WTC11 (cell line): ENCODE results near the gene GIGYF2. TPM values are rescaled to one million over a fixed set of nuclear protein-coding genes. Genes with fewer than 3 reads are reported as not detected.

ENCODE experiments used
- ATAC-seq: fragments of 200-7000 bp; cut with Tn5 transposase; 2 replicates; pipeline ENCODE4 v1.10.0; 2021; ENCODE audit warnings: mild to moderate bottlenecking, moderate library complexity
- CTCF ChIA-PET: fragments of 300-600 bp; sonication (Branson Sonifier 250); formaldehyde crosslinking; loops from one replicate; lab custom pipeline; 2021; ENCODE audit warnings: antibody characterized with exemption; lab: Charles Lee
- POLR2A ChIA-PET: fragments of 350-600 bp; sonication (Branson Sonifier 250); formaldehyde crosslinking; loops from one replicate; lab custom pipeline; 2021; ENCODE audit warnings: antibody characterized with exemption; lab: Charles Lee
- DNase-seq: peaks from one replicate; pipeline ENCODE4 v3.0.0; 2021; ENCODE audit warnings: low spot score
- H3K27ac Mint-ChIP-seq: 2 replicates; pipeline ENCODE4 v1.8.0; 2021; ENCODE audit warnings: mixed read lengths
- H3K27me3 Mint-ChIP-seq: 2 replicates; pipeline ENCODE4 v1.8.0; 2021; ENCODE audit warnings: low read depth, mild to moderate bottlenecking, moderate library complexity, mixed read lengths
- H3K36me3 Mint-ChIP-seq: 2 replicates; pipeline ENCODE4 v1.8.0; 2021; ENCODE audit warnings: mixed read lengths
- H3K4me1 Mint-ChIP-seq: 2 replicates; pipeline ENCODE4 v1.8.0; 2022; ENCODE audit warnings: mixed read lengths
- H3K4me3 Mint-ChIP-seq: 2 replicates; pipeline ENCODE4 v1.8.0; 2021; ENCODE audit warnings: mild to moderate bottlenecking, moderate library complexity, mixed read lengths
- H3K9me3 Mint-ChIP-seq: 2 replicates; pipeline ENCODE4 v1.8.0; 2021; ENCODE audit warnings: mixed read lengths
- CREM ChIP-seq: sonication (generic); formaldehyde crosslinking; IDR thresholded peaks from 2 replicates; pipeline ENCODE4 v1.8.1; 2022; ENCODE audit warnings: mild to moderate bottlenecking, missing genetic modification reagents, moderate library complexity
- PRDM15 ChIP-seq: sonication (generic); formaldehyde crosslinking; IDR thresholded peaks from 2 replicates; pipeline ENCODE4 v1.8.0; 2022; ENCODE audit warnings: missing genetic modification reagents
- SP1 ChIP-seq: sonication (generic); formaldehyde crosslinking; conservative IDR thresholded peaks from 2 replicates; pipeline ENCODE4 v1.8.1; 2022; ENCODE audit warnings: missing genetic modification reagents
- ZBTB21 ChIP-seq: sonication (generic); formaldehyde crosslinking; IDR thresholded peaks from 2 replicates; pipeline ENCODE4 v1.8.1; 2023; ENCODE audit warnings: mild to moderate bottlenecking, missing genetic modification reagents, borderline replicate concordance
- ZBTB43 ChIP-seq: sonication (generic); formaldehyde crosslinking; IDR thresholded peaks from 2 replicates; pipeline ENCODE4 v1.8.1; 2023; ENCODE audit warnings: mild to moderate bottlenecking, missing genetic modification reagents
- ZNF425 ChIP-seq: fragments of 250-450 bp; sonication (Bioruptor Pico); conservative IDR thresholded peaks from 2 replicates; pipeline ENCODE4 v1.9.0; 2021; ENCODE audit warnings: mild to moderate bottlenecking
- ZNF512 ChIP-seq: sonication (generic); formaldehyde crosslinking; IDR thresholded peaks from 2 replicates; pipeline ENCODE4 v1.8.1; 2022; ENCODE audit warnings: missing genetic modification reagents, borderline replicate concordance
- total RNA-seq: library from RNA; stranded (reverse); gene quantifications from 3 replicates; pipeline ENCODE4 v1.2.3, GENCODE V29; 2021
- TF ChIP-seq, protein P1 (sequence below): sonication (generic); formaldehyde crosslinking; IDR thresholded peaks from 2 replicates; pipeline ENCODE4 v1.8.0; 2023; ENCODE audit warnings: missing genetic modification reagents, mild to moderate bottlenecking, borderline replicate concordance
- TF ChIP-seq, protein P2 (sequence below): sonication (generic); formaldehyde crosslinking; IDR thresholded peaks from 2 replicates; pipeline ENCODE4 v1.8.0; 2022; ENCODE audit warnings: mild to moderate bottlenecking, missing genetic modification reagents
- TF ChIP-seq, protein P3 (sequence below): sonication (generic); formaldehyde crosslinking; IDR thresholded peaks from 2 replicates; pipeline ENCODE4 v1.8.1; 2023; ENCODE audit warnings: mild to moderate bottlenecking, missing genetic modification reagents, moderate library complexity

GIGYF2 gene
- total RNA-seq, 1 experiment from 2014 or later, result 53.1 TPM

DNA sequence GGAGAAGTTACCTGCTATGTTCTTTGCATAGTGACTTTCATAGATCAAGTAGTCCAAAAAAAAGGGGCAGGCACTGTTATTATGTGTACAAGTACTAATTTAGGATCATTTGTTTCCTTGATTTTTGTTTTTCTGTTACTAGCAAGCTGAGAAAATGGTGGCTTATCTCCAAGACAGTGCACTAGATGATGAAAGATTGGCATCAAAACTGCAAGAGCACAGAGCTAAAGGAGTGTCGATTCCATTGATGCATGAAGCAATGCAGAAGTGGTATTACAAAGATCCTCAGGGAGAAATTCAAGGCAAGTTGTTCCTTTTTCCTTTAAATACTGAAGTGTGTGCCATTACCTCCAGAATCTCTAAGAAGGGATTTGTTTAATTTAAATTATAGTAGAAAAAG, 98.8 kb downstream of the GIGYF2 start:
- no peak for TF ChIP-seq CREM (CRISPR knock-in tag)
- TF ChIP-seq, protein P1, sequence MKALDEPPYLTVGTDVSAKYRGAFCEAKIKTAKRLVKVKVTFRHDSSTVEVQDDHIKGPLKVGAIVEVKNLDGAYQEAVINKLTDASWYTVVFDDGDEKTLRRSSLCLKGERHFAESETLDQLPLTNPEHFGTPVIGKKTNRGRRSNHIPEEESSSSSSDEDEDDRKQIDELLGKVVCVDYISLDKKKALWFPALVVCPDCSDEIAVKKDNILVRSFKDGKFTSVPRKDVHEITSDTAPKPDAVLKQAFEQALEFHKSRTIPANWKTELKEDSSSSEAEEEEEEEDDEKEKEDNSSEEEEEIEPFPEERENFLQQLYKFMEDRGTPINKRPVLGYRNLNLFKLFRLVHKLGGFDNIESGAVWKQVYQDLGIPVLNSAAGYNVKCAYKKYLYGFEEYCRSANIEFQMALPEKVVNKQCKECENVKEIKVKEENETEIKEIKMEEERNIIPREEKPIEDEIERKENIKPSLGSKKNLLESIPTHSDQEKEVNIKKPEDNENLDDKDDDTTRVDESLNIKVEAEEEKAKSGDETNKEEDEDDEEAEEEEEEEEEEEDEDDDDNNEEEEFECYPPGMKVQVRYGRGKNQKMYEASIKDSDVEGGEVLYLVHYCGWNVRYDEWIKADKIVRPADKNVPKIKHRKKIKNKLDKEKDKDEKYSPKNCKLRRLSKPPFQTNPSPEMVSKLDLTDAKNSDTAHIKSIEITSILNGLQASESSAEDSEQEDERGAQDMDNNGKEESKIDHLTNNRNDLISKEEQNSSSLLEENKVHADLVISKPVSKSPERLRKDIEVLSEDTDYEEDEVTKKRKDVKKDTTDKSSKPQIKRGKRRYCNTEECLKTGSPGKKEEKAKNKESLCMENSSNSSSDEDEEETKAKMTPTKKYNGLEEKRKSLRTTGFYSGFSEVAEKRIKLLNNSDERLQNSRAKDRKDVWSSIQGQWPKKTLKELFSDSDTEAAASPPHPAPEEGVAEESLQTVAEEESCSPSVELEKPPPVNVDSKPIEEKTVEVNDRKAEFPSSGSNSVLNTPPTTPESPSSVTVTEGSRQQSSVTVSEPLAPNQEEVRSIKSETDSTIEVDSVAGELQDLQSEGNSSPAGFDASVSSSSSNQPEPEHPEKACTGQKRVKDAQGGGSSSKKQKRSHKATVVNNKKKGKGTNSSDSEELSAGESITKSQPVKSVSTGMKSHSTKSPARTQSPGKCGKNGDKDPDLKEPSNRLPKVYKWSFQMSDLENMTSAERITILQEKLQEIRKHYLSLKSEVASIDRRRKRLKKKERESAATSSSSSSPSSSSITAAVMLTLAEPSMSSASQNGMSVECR (CRISPR knock-in tag), result no peak
- TF ChIP-seq ZBTB21 (CRISPR knock-in tag), result no peak
- TF ChIP-seq, protein P2, sequence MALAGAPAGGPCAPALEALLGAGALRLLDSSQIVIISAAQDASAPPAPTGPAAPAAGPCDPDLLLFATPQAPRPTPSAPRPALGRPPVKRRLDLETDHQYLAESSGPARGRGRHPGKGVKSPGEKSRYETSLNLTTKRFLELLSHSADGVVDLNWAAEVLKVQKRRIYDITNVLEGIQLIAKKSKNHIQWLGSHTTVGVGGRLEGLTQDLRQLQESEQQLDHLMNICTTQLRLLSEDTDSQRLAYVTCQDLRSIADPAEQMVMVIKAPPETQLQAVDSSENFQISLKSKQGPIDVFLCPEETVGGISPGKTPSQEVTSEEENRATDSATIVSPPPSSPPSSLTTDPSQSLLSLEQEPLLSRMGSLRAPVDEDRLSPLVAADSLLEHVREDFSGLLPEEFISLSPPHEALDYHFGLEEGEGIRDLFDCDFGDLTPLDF (CRISPR knock-in tag), result no peak
- TF ChIP-seq ZNF425 (CRISPR knock-in tag), result no peak
- TF ChIP-seq SP1 (CRISPR knock-in tag), result no peak
- no peak for TF ChIP-seq ZBTB43 (CRISPR knock-in tag)
- TF ChIP-seq PRDM15 (CRISPR knock-in tag), result no peak
- TF ChIP-seq ZNF512 (CRISPR knock-in tag), result no peak
- TF ChIP-seq, protein P3, sequence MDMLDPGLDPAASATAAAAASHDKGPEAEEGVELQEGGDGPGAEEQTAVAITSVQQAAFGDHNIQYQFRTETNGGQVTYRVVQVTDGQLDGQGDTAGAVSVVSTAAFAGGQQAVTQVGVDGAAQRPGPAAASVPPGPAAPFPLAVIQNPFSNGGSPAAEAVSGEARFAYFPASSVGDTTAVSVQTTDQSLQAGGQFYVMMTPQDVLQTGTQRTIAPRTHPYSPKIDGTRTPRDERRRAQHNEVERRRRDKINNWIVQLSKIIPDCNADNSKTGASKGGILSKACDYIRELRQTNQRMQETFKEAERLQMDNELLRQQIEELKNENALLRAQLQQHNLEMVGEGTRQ (CRISPR knock-in tag), result no peak
- H3K4me3 Mint-ChIP-seq, result no peak overlapping the region
- CTCF ChIA-PET, result no interaction called here
- no peak overlapping the region for H3K27ac Mint-ChIP-seq
- ATAC-seq (no peak), DNase-seq (no peak)
- H3K27me3 Mint-ChIP-seq, result no peaks in the 10 kb centered on the region
- H3K36me3 Mint-ChIP-seq, result peaks cover 54% of the 10 kb centered on the region
- H3K9me3 Mint-ChIP-seq, result no peaks in the 10 kb centered on the region
- H3K4me1 Mint-ChIP-seq, result peaks cover 10% of the 10 kb centered on the region
- POLR2A ChIA-PET, result no interaction called here
